SU-DHL-6 (cell line): ENCODE data around the gene NCAPG.

Experiments
- H2AFZ ChIP-seq: fragments of 200-600 bp; sonication (generic); 2 replicates; pipeline ENCODE4 v1.6.1; 2014; ENCODE audit warnings: low read depth, mild to moderate bottlenecking, moderate library complexity, mixed read lengths, antibody characterized with exemption, low read length; ENCODE audit not compliant: severe bottlenecking
- H3F3A ChIP-seq: fragments of 200-600 bp; shearing (Covaris generic); 2 replicates; pipeline ENCODE4 v1.6.0; 2016; ENCODE audit warnings: antibody characterized with exemption, mild to moderate bottlenecking; ENCODE audit not compliant: insufficient read depth
- H3K27ac ChIP-seq: fragments of 200-600 bp; sonication (generic); 2 replicates; pipeline ENCODE4 v1.5.1; 2016; ENCODE audit warnings: low read depth, mild to moderate bottlenecking, low read length, moderate library complexity, mixed read lengths
- H3K27me3 ChIP-seq: fragments of 200-600 bp; sonication (generic), shearing (Covaris generic); 2 replicates; pipeline ENCODE4 v1.6.0; 2014; ENCODE audit warnings: mild to moderate bottlenecking, low read length
- H3K36me3 ChIP-seq: fragments of 200-600 bp; sonication (generic); 2 replicates; pipeline ENCODE4 v1.6.1; 2014; ENCODE audit warnings: mild to moderate bottlenecking, low read length, mixed read lengths
- H3K4me2 ChIP-seq: fragments of 300-600, 200-600 bp; shearing (Covaris generic), sonication (generic); 2 replicates; pipeline ENCODE4 v1.6.0; 2014; ENCODE audit warnings: low read length, low read depth, mild to moderate bottlenecking; ENCODE audit not compliant: poor library complexity, severe bottlenecking
- H3K4me3 ChIP-seq: fragments of 200-600 bp; sonication (generic); 2 replicates; pipeline ENCODE4 v1.5.1; 2014; ENCODE audit warnings: antibody characterized with exemption, low read length, mild to moderate bottlenecking, mixed read lengths; ENCODE audit not compliant: insufficient read depth, poor library complexity, severe bottlenecking
- H3K79me2 ChIP-seq: fragments of 200-600 bp; sonication (generic); 2 replicates; pipeline ENCODE4 v1.6.1; 2014; ENCODE audit warnings: mild to moderate bottlenecking, low read length, moderate library complexity; ENCODE audit not compliant: insufficient read depth
- H3K9ac ChIP-seq: fragments of 200-600 bp; sonication (generic); 2 replicates; pipeline ENCODE4 v1.7.0; 2014; ENCODE audit warnings: mild to moderate bottlenecking, low read length
- H3K9me2 ChIP-seq: fragments of 200-600 bp; sonication (generic); replicated peaks from 2 replicates; pipeline ENCODE4 v1.6.1; 2014; ENCODE audit warnings: low read length; ENCODE audit not compliant: insufficient read depth
- H3K9me3 ChIP-seq: fragments of 200-600 bp; sonication (generic); 2 replicates; pipeline ENCODE4 v1.6.1; 2014; ENCODE audit warnings: low read length, mixed read lengths; ENCODE audit not compliant: insufficient read depth
- H4K20me1 ChIP-seq: fragments of 200-600 bp; sonication (generic); 2 replicates; pipeline ENCODE4 v1.6.1; 2014; ENCODE audit warnings: low read depth, mild to moderate bottlenecking, antibody characterized with exemption, low read length, moderate library complexity, mixed read lengths
- CTCF ChIP-seq: fragments of 200-600 bp; sonication (generic); IDR thresholded peaks from one replicate; pipeline ENCODE4 v1.5.1; 2017; ENCODE audit warnings: antibody characterized with exemption, mild to moderate bottlenecking, low read length, moderate library complexity; ENCODE audit not compliant: insufficient read depth, poor library complexity, severe bottlenecking
- EZH2phosphoT487 ChIP-seq: fragments of 200-600 bp; sonication (generic), shearing (Covaris generic); conservative IDR thresholded peaks from 2 replicates; pipeline ENCODE4 v1.6.1; 2018; ENCODE audit warnings: mild to moderate bottlenecking, antibody characterized with exemption, low read length, moderate library complexity, mixed read lengths

Gene NCAPG

GRCh38 chr4:17814140-17814539 is 3.4 kb downstream of the NCAPG start:
- Histone ChIP-seq H4K20me1 (peaks cover 47% of the 10 kb centered on the region), H3K9ac (no peak overlapping the region), H3K79me2 (peaks cover 94% of the 10 kb centered on the region), H3K36me3 (peaks cover 67% of the 10 kb centered on the region), H3K27me3 (no peaks in the 10 kb centered on the region), H3K27ac (no peak overlapping the region), H3K4me2 (peak overlapping the region; percentile 97), H2AFZ (no peak overlapping the region), H3K9me3 (no peaks in the 10 kb centered on the region), H3K4me3 (no peak overlapping the region), H3F3A (peaks cover 17% of the 10 kb centered on the region), H3K9me2 (no peaks in the 10 kb centered on the region)
- TF ChIP-seq CTCF (no peak), EZH2phosphoT487 (no peak)

- Histone ChIP-seq H3K27ac (no peak overlapping the region), H4K20me1 (peaks cover 47% of the 10 kb centered on the region), H3K9me3 (no peaks in the 10 kb centered on the region), H3K9me2 (no peaks in the 10 kb centered on the region), H3K4me2 (no peak overlapping the region), H2AFZ (no peak overlapping the region), H3F3A (peaks cover 12% of the 10 kb centered on the region), H3K27me3 (no peaks in the 10 kb centered on the region), H3K4me3 (no peak overlapping the region), H3K9ac (no peak overlapping the region), H3K36me3 (peaks cover 79% of the 10 kb centered on the region), H3K79me2 (peaks cover 81% of the 10 kb centered on the region)
- no peak for TF ChIP-seq CTCF
- no peak for TF ChIP-seq EZH2phosphoT487
Measured at GRCh38 chr4:17816142-17816541, 5.4 kb downstream of the NCAPG start.

DNA sequence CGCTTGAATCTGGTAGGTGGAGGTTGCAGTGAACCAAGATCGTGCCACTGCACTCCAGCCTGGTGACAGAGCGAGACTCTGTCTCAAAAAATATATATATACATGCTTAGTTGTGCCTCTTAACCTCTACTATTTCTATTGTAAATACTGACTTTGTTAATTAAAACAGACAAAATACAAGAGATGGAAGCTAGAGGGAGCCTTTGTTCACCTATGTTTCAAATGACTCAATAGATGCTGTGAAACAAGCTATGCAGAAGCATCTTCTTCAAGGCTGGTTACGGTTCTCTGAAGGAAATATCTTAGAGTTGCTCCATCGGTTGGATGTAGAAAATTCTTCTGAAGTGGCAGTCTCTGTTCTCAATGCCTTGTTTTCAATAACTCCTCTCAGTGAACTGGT is 6.2 kb downstream of the NCAPG start:
- TF ChIP-seq EZH2phosphoT487, result no peak
- TF ChIP-seq CTCF, result peak; percentile 40
- Histone ChIP-seq H3F3A (peaks cover 12% of the 10 kb centered on the region), H3K27me3 (no peaks in the 10 kb centered on the region), H3K4me3 (no peak overlapping the region), H2AFZ (no peak overlapping the region), H3K9me3 (no peaks in the 10 kb centered on the region), H3K36me3 (peaks cover 81% of the 10 kb centered on the region), H3K4me2 (no peak overlapping the region), H3K9ac (no peak overlapping the region), H3K9me2 (no peaks in the 10 kb centered on the region), H3K27ac (no peak overlapping the region), H3K79me2 (peaks cover 77% of the 10 kb centered on the region), H4K20me1 (peaks cover 47% of the 10 kb centered on the region)
